Activated T-helper 17 cell treated with anti-CD3 and anti-CD28 coated beads, Interleukin-2, amount 50 U/mL, for 72 hours (primary cell): Measurements from ENCODE around the gene OR2F2. TPM values are rescaled to one million over a fixed set of nuclear protein-coding genes. Genes with fewer than 3 reads are reported as not detected.

Experiments used
- ATAC-seq: fragments of 150-1000 bp; cut with Tn5 transposase; replicated peaks from 2 replicates; pipeline ENCODE4 v1.10.0; 2021; ENCODE audit warnings: mild to moderate bottlenecking, moderate library complexity
- H3K27ac Mint-ChIP-seq: one replicate; pipeline ENCODE4 v1.8.0; 2022; ENCODE audit warnings: mixed read lengths
- H3K27me3 Mint-ChIP-seq: one replicate; pipeline ENCODE4 v1.8.0; 2022; ENCODE audit warnings: mixed read lengths
- H3K36me3 Mint-ChIP-seq: one replicate; pipeline ENCODE4 v1.8.0; 2022; ENCODE audit warnings: low read depth, mild to moderate bottlenecking, mixed read lengths
- H3K4me1 Mint-ChIP-seq: one replicate; pipeline ENCODE4 v1.8.0; 2022; ENCODE audit warnings: mixed read lengths
- H3K4me3 Mint-ChIP-seq: one replicate; pipeline ENCODE4 v1.8.0; 2022; ENCODE audit warnings: mild to moderate bottlenecking, mixed read lengths
- H3K9me3 Mint-ChIP-seq: one replicate; pipeline ENCODE4 v1.8.0; 2022; ENCODE audit warnings: mixed read lengths
- total RNA-seq, 2 donors: library from RNA; stranded (reverse); gene quantifications; one replicate each; pipeline ENCODE4 v1.2.3, GENCODE V29; 2022

The OR2F2 gene
- total RNA-seq, 2 donors from 2014 or later = not detected

- ATAC-seq = no peak
- Mint-ChIP-seq H3K4me3 (no peak overlapping the region), H3K27ac (no peak overlapping the region), H3K27me3 (peaks cover 24% of the 10 kb centered on the region), H3K4me1 (no peaks in the 10 kb centered on the region), H3K36me3 (no peaks in the 10 kb centered on the region), H3K9me3 (no peaks in the 10 kb centered on the region)
These were observed 12.1 kb downstream of the OR2F2 start for GRCh38 chr7:143947111-143947510.

GRCh38 chr7:143948733-143949132 lies 13.7 kb downstream of the OR2F2 start:
- Mint-ChIP-seq H3K27me3 (peaks cover 27% of the 10 kb centered on the region), H3K4me1 (no peaks in the 10 kb centered on the region), H3K9me3 (no peaks in the 10 kb centered on the region), H3K36me3 (no peaks in the 10 kb centered on the region), H3K27ac (no peak overlapping the region), H3K4me3 (no peak overlapping the region)
- ATAC-seq = no peak

- no peaks in the 10 kb centered on the region for H3K4me1 Mint-ChIP-seq
These were observed 18.4 kb downstream of the OR2F2 start for GRCh38 chr7:143953421-143953820.

GRCh38 chr7:143954135-143954534 lies 19.1 kb downstream of the OR2F2 start:
- no peaks in the 10 kb centered on the region for H3K4me1 Mint-ChIP-seq
- H3K4me3 Mint-ChIP-seq = no peak overlapping the region
- no peak overlapping the region for H3K27ac Mint-ChIP-seq
- no peaks in the 10 kb centered on the region for H3K9me3 Mint-ChIP-seq
- ATAC-seq = no peak
- peaks cover 29% of the 10 kb centered on the region for H3K27me3 Mint-ChIP-seq
- H3K36me3 Mint-ChIP-seq = no peaks in the 10 kb centered on the region

More at GRCh38 chr7:143953421-143953820, 18.4 kb downstream of the OR2F2 start:
- Mint-ChIP-seq H3K36me3 (no peaks in the 10 kb centered on the region), H3K27ac (no peak overlapping the region), H3K9me3 (no peaks in the 10 kb centered on the region), H3K4me3 (no peak overlapping the region), H3K27me3 (peaks cover 31% of the 10 kb centered on the region)
- no peak for ATAC-seq

GRCh38 chr7:143954544-143954943 lies 19.5 kb downstream of the OR2F2 start, which contains the start of gene OR2F1:
Gene OR2F1 (plus strand): TSS chr7:143954844. CDS start chr7:143959971, 5,127 bp downstream.
- Mint-ChIP-seq H3K27me3 (peaks cover 25% of the 10 kb centered on the region), H3K4me3 (no peak within 1 kb of the TSS), H3K4me1 (no peaks in the 10 kb centered on the region), H3K9me3 (no peaks in the 10 kb centered on the region), H3K36me3 (no peaks in the 10 kb centered on the region), H3K27ac (no peak within 1 kb of the TSS)
- ATAC-seq = no peak

- Mint-ChIP-seq H3K4me3 (no peak overlapping the region), H3K9me3 (no peaks in the 10 kb centered on the region), H3K27ac (no peak overlapping the region), H3K36me3 (no peaks in the 10 kb centered on the region), H3K4me1 (no peaks in the 10 kb centered on the region), H3K27me3 (peaks cover 31% of the 10 kb centered on the region)
- ATAC-seq = no peak
These were observed 23.7 kb downstream of the OR2F2 start for GRCh38 chr7:143958781-143959180.

GRCh38 chr7:143960813-143961610 lies 26.0 kb downstream of the OR2F2 start:
- no peaks in the 10 kb centered on the region for H3K4me1 Mint-ChIP-seq
- ATAC-seq = peak; percentile 72
- no peaks in the 10 kb centered on the region for H3K36me3 Mint-ChIP-seq
- peaks cover 28% of the 10 kb centered on the region for H3K27me3 Mint-ChIP-seq
- H3K4me3 Mint-ChIP-seq = no peak overlapping the region
- H3K9me3 Mint-ChIP-seq = no peaks in the 10 kb centered on the region
- H3K27ac Mint-ChIP-seq = no peak overlapping the region

GRCh38 chr7:143965280-143965679 lies 30.2 kb downstream of the OR2F2 start:
- ATAC-seq = no peak
- Mint-ChIP-seq H3K36me3 (no peaks in the 10 kb centered on the region), H3K4me3 (no peak overlapping the region), H3K4me1 (no peaks in the 10 kb centered on the region), H3K9me3 (peaks cover 3% of the 10 kb centered on the region), H3K27ac (no peak overlapping the region), H3K27me3 (peaks cover 21% of the 10 kb centered on the region)

GRCh38 chr7:143967398-143967797 lies 32.4 kb downstream of the OR2F2 start:
- peaks cover 21% of the 10 kb centered on the region for H3K27me3 Mint-ChIP-seq
- H3K4me3 Mint-ChIP-seq = no peak overlapping the region
- no peaks in the 10 kb centered on the region for H3K36me3 Mint-ChIP-seq
- peaks cover 3% of the 10 kb centered on the region for H3K9me3 Mint-ChIP-seq
- H3K4me1 Mint-ChIP-seq = no peaks in the 10 kb centered on the region
- no peak for ATAC-seq
- H3K27ac Mint-ChIP-seq = no peak overlapping the region

- no peaks in the 10 kb centered on the region for H3K4me1 Mint-ChIP-seq
- ATAC-seq = no peak
- H3K4me3 Mint-ChIP-seq = no peak overlapping the region
- peaks cover 29% of the 10 kb centered on the region for H3K27me3 Mint-ChIP-seq
- no peaks in the 10 kb centered on the region for H3K36me3 Mint-ChIP-seq
- no peaks in the 10 kb centered on the region for H3K9me3 Mint-ChIP-seq
- H3K27ac Mint-ChIP-seq = no peak overlapping the region
These were observed 38.9 kb downstream of the OR2F2 start for GRCh38 chr7:143973870-143974416.

- no peak overlapping the region for H3K4me3 Mint-ChIP-seq
- H3K4me1 Mint-ChIP-seq = no peaks in the 10 kb centered on the region
- no peaks in the 10 kb centered on the region for H3K9me3 Mint-ChIP-seq
- ATAC-seq = no peak
- peaks cover 29% of the 10 kb centered on the region for H3K27me3 Mint-ChIP-seq
- H3K27ac Mint-ChIP-seq = no peak overlapping the region
- H3K36me3 Mint-ChIP-seq = no peaks in the 10 kb centered on the region
These were observed 39.4 kb downstream of the OR2F2 start for GRCh38 chr7:143974459-143974858.

GRCh38 chr7:143975617-143976016 lies 40.6 kb downstream of the OR2F2 start:
- no peaks in the 10 kb centered on the region for H3K4me1 Mint-ChIP-seq
- no peak for ATAC-seq
- H3K27ac Mint-ChIP-seq = no peak overlapping the region
- peaks cover 25% of the 10 kb centered on the region for H3K27me3 Mint-ChIP-seq
- no peaks in the 10 kb centered on the region for H3K36me3 Mint-ChIP-seq
- no peaks in the 10 kb centered on the region for H3K9me3 Mint-ChIP-seq
- no peak overlapping the region for H3K4me3 Mint-ChIP-seq

GRCh38 chr7:143978585-143978984 lies 43.6 kb downstream of the OR2F2 start:
- Mint-ChIP-seq H3K4me1 (no peaks in the 10 kb centered on the region), H3K9me3 (no peaks in the 10 kb centered on the region), H3K36me3 (no peaks in the 10 kb centered on the region), H3K27me3 (peaks cover 22% of the 10 kb centered on the region), H3K4me3 (no peak overlapping the region), H3K27ac (no peak overlapping the region)
- no peak for ATAC-seq

GRCh38 chr7:143979359-143979758 lies 44.3 kb downstream of the OR2F2 start:
- Mint-ChIP-seq H3K27me3 (peaks cover 17% of the 10 kb centered on the region), H3K27ac (no peak overlapping the region), H3K4me1 (no peaks in the 10 kb centered on the region), H3K4me3 (no peak overlapping the region), H3K9me3 (no peaks in the 10 kb centered on the region), H3K36me3 (no peaks in the 10 kb centered on the region)
- no peak for ATAC-seq

GRCh38 chr7:143979998-143980397 lies 45.0 kb downstream of the OR2F2 start:
- Mint-ChIP-seq H3K4me3 (no peak overlapping the region), H3K27ac (no peak overlapping the region), H3K4me1 (no peaks in the 10 kb centered on the region), H3K27me3 (peaks cover 12% of the 10 kb centered on the region), H3K9me3 (no peaks in the 10 kb centered on the region), H3K36me3 (no peaks in the 10 kb centered on the region)
- no peak for ATAC-seq
